ENCODE measurements around the gene TBC1D22A.

DNA sequence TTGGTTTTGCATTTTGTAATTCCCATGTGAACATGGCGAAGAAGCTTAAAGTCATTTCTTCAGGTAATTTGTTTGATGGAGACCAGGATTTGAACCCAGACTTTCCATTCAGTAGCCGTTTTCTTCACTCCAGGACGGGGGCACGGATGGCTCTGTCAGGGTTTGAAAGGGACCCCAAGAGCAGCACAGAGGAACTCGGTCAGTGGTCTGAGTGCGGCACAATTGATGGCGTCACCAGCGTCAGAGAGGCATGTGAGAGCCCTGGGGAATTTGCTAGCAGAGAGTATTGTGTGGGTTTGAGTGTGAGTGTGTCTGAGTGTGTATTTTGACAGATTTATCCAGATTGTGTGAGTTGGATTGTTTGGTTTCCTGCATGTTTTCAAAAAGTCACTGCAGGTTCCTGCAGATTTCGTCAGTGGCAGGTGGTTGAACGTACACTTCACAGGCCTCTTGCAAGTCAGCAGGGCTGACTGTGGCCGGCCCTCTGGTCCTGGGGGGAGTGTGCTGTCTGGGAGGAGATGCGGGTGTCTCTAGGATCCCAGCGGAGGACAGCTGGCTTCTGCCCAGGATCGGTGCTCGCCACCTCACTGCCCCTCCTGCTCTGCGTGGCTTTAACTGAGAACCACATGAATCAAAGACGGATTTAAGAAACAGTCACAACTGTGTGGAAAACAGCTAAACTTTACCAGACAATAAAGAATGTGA, 199.3 kb downstream of the TBC1D22A start:
- TF ChIP-seq, protein P1, sequence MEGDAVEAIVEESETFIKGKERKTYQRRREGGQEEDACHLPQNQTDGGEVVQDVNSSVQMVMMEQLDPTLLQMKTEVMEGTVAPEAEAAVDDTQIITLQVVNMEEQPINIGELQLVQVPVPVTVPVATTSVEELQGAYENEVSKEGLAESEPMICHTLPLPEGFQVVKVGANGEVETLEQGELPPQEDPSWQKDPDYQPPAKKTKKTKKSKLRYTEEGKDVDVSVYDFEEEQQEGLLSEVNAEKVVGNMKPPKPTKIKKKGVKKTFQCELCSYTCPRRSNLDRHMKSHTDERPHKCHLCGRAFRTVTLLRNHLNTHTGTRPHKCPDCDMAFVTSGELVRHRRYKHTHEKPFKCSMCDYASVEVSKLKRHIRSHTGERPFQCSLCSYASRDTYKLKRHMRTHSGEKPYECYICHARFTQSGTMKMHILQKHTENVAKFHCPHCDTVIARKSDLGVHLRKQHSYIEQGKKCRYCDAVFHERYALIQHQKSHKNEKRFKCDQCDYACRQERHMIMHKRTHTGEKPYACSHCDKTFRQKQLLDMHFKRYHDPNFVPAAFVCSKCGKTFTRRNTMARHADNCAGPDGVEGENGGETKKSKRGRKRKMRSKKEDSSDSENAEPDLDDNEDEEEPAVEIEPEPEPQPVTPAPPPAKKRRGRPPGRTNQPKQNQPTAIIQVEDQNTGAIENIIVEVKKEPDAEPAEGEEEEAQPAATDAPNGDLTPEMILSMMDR (IDR thresholded peaks at IDR 0.05), result no peak
- no peak for TF ChIP-seq POLR2A (IDR thresholded peaks at IDR 0.05)

All from ovary (tissue), 3 donors.